NT2/D1 (cell line): ENCODE measurements around the gene ARHGEF10L.

Experiments
- DNase-seq: peaks from one replicate; pipeline ENCODE4 v3.0.0-alpha.2; 2011; ENCODE audit warnings: low read depth, low spot score
- H3K27me3 ChIP-seq: 2 replicates; pipeline ENCODE4 v1.6.0; 2011; ENCODE audit warnings: mild to moderate bottlenecking; ENCODE audit not compliant: insufficient read length, insufficient read depth
- H3K36me3 ChIP-seq: 2 replicates; pipeline ENCODE4 v1.6.1; 2011; ENCODE audit warnings: mild to moderate bottlenecking, low read length, mixed read lengths; ENCODE audit not compliant: insufficient read depth, insufficient read length
- H3K4me1 ChIP-seq: 2 replicates; pipeline ENCODE4 v1.5.1; 2011; ENCODE audit not compliant: insufficient read depth, insufficient read length
- H3K4me3 ChIP-seq: 2 replicates; pipeline ENCODE4 v1.5.1; 2011; ENCODE audit warnings: low read depth; ENCODE audit not compliant: insufficient read length
- H3K9ac ChIP-seq: 2 replicates; pipeline ENCODE4 v1.6.0; 2011; ENCODE audit warnings: low read depth; ENCODE audit not compliant: insufficient read length
- H3K9me3 ChIP-seq: 2 replicates; pipeline ENCODE4 v1.5.1; 2011; ENCODE audit warnings: mild to moderate bottlenecking, low read length; ENCODE audit not compliant: insufficient read depth
- SUZ12 ChIP-seq: IDR thresholded peaks from 2 replicates; pipeline ENCODE4 v1.6.1; 2011; ENCODE audit not compliant: insufficient read length, insufficient read depth; ENCODE audit errors: extremely low read depth
- YY1 ChIP-seq: IDR thresholded peaks from 2 replicates; pipeline ENCODE4 v1.6.1; 2011; ENCODE audit not compliant: insufficient read length, insufficient read depth
- ZNF274 ChIP-seq: IDR thresholded peaks from 2 replicates; pipeline ENCODE4 v1.6.1; 2011; ENCODE audit warnings: mild to moderate bottlenecking, low read depth, low read length

The ARHGEF10L gene

DNA sequence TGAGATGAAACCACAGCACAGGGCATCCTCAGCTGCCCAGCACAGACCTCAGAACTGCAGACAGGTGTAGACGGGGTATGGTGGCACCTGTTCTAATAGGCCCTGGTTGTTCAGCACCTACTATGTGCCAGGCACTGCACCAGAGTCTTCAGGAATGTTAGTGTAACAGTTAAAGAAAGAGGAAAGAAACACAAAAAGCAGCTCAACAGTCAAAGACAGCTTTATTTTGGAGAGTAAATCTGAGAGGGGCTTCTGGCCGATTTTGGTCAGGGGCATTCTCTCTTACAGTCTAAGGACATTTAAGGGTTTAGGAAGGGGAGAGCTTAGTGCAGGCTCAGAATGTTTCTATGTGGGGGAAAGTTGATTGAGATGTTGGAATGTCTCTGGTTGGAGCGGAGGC lies 170.5 kb downstream of the ARHGEF10L start:
- H3K4me3 ChIP-seq, result no peak overlapping the region
- no peaks in the 10 kb centered on the region for H3K36me3 ChIP-seq
- no peak for DNase-seq
- H3K27me3 ChIP-seq, result no peaks in the 10 kb centered on the region
- no peaks in the 10 kb centered on the region for H3K4me1 ChIP-seq
- TF ChIP-seq YY1 (no peak), ZNF274 (no peak), SUZ12 (no peak)
- no peak overlapping the region for H3K9ac ChIP-seq
- peaks cover 27% of the 10 kb centered on the region; the same call in 1 of the 2 replicates for H3K9me3 ChIP-seq

GRCh38 chr1:17710889-17711576 lies 171.5 kb downstream of the ARHGEF10L start:
- Histone ChIP-seq H3K36me3 (no peaks in the 10 kb centered on the region), H3K9ac (no peak overlapping the region), H3K9me3 (peaks cover 27% of the 10 kb centered on the region; the same call in 1 of the 2 replicates), H3K4me3 (no peak overlapping the region), H3K4me1 (no peaks in the 10 kb centered on the region), H3K27me3 (no peaks in the 10 kb centered on the region)
- no peak for TF ChIP-seq SUZ12
- TF ChIP-seq YY1, result no peak
- no peak for TF ChIP-seq ZNF274
- no peak for DNase-seq

DNA sequence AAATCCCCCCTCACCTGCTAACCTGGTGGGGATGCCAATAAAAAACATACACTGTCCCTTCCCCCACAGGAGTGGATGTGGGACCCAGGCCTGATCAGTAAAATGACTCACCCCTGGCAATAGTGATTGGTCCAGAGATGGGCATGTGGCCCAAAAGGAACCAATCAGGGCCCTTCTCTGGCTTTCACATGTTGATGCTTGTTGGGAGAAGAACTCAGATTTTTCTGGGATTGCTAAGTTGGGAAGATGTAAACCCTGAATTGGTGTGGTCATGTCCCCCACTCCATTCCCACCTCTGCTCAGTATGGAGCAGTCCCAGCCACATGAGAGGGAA lies 172.0 kb downstream of the ARHGEF10L start:
- Histone ChIP-seq H3K9me3 (peaks cover 27% of the 10 kb centered on the region; the same call in 1 of the 2 replicates), H3K27me3 (no peaks in the 10 kb centered on the region), H3K36me3 (no peaks in the 10 kb centered on the region), H3K4me3 (no peak overlapping the region), H3K4me1 (no peaks in the 10 kb centered on the region), H3K9ac (no peak overlapping the region)
- no peak for DNase-seq
- TF ChIP-seq SUZ12 (no peak), ZNF274 (no peak), YY1 (no peak)

DNA sequence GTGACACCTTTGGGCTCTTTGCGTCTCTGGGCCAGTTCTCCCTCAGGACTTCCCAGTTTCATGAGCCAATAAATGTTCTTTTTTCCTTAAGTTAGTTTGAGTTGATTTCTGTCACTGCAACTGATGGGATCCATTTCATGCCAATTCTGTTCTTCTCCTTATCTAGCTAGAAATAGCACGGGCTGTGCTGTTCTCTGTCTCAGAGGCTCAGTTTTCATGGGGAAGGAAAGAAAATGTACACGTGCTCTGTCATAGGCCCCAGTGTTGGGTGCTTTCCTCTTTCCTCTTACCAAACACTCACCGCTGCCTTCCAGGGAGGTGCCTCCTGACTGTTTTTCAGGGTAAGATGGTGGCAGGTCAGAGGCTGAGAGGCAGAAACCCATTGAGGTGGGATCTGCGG lies 172.4 kb downstream of the ARHGEF10L start:
- TF ChIP-seq YY1, result no peak
- no peak for TF ChIP-seq SUZ12
- TF ChIP-seq ZNF274, result no peak
- H3K9ac ChIP-seq, result no peak overlapping the region
- DNase-seq, result no peak

DNA sequence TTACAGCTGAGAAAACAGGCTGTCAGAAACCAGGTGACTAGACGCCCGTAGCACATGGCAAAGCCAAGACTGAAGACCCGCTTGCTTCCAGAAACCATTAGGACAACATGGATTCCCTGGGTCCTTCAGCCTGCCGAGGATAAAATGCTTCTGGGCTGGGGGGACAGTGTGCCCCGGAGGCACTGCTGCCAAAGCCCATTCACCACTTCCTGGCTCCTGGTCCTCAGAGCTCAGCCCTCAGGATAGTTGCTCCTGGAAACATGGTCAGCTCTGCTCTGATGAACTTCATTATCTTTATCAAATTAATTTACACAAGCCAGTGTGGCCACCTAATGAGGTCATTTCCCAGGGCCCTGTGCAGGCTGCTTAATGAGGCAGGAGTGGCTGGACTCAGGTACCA lies 174.5 kb downstream of the ARHGEF10L start:
- no peak for DNase-seq
- no peak overlapping the region for H3K4me3 ChIP-seq
- no peaks in the 10 kb centered on the region for H3K27me3 ChIP-seq
- H3K9ac ChIP-seq, result no peak overlapping the region
- TF ChIP-seq ZNF274 (no peak), SUZ12 (no peak), YY1 (no peak)
- peaks cover 3% of the 10 kb centered on the region for H3K4me1 ChIP-seq
- H3K9me3 ChIP-seq, result peaks cover 27% of the 10 kb centered on the region; the same call in 1 of the 2 replicates
- no peaks in the 10 kb centered on the region for H3K36me3 ChIP-seq

More for the DNA sequence above, 172.4 kb downstream of the ARHGEF10L start:
- Histone ChIP-seq H3K9me3 (peaks cover 27% of the 10 kb centered on the region; the same call in 1 of the 2 replicates), H3K27me3 (no peaks in the 10 kb centered on the region), H3K36me3 (no peaks in the 10 kb centered on the region), H3K4me1 (no peaks in the 10 kb centered on the region), H3K4me3 (no peak overlapping the region)

DNA sequence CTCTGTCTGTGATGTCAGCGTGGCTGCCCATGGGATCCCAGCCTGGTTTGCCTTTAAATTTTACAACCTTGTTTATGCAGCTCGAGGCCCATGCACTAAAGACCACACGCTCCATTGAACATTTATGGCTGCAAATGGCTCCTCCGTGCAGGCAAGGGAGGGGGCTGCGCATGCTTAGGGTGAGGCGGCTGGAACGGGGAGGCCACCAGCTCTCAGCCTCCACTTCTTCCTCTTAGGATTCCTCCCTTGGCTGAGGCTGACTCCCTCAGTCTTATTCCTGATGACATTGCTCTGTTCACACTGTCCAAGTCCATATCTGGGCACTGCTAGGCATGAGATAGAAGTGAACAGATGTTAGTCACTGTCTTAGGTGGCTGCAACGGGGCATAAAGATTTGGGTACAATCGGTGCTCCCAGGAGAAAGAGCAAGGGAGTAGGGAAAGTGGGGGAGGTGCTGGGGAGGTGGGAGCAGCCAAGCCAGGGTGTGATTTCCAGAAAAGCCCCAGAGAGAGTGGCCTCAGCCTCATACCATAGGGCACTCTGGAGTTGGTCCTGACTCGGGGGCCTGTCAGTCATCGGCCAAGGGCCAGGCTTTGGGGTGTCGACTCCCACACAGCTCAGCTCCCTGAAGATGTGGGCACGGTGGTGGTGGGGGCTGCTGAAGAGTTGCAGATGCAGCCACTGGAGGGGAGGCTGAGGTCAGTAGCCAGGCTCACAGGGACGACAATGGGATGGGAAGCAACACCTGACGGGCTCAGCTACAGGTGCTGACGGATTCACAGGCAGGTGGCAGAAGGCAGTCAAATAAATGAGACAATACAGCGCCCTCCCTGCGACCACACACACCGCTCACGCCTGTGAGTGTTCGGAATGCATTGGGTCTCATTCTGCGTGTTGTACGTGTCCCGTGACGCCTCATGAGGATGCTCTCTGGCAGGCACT lies 178.4 kb downstream of the ARHGEF10L start:
- TF ChIP-seq YY1, result no peak
- no peak for TF ChIP-seq SUZ12
- no peak for TF ChIP-seq ZNF274
- no peak overlapping the region for H3K9ac ChIP-seq
- peaks cover 9% of the 10 kb centered on the region for H3K4me1 ChIP-seq
- no peak for DNase-seq
- no peak overlapping the region for H3K4me3 ChIP-seq
- H3K36me3 ChIP-seq, result no peaks in the 10 kb centered on the region
- no peaks in the 10 kb centered on the region for H3K27me3 ChIP-seq
- H3K9me3 ChIP-seq, result no peaks in the 10 kb centered on the region

DNA sequence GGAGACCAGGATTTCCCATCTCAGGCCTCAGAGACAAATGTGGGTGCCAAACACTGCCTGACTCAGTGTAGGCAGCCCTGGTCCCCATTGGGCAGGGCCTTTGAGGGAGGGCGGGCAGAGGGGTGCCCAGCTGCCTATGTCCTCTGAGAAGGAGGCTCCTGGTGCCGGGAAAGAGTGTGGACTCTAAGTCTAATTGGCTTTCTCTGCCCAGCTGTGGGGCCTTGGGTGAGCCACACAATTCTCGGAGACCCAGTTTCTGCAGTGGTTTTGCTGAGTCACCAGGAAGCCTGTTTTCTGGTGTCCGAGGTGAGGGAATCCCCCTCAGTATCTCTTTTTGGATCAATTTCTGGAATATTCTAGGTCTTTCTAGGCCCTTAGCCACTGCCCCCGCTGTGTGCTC lies 180.4 kb downstream of the ARHGEF10L start:
- DNase-seq, result no peak
- TF ChIP-seq ZNF274, result no peak
- TF ChIP-seq YY1, result no peak
- no peak for TF ChIP-seq SUZ12
- H3K9me3 ChIP-seq, result no peaks in the 10 kb centered on the region
- no peaks in the 10 kb centered on the region for H3K36me3 ChIP-seq
- peaks cover 13% of the 10 kb centered on the region for H3K4me1 ChIP-seq
- H3K4me3 ChIP-seq, result no peak overlapping the region
- no peak overlapping the region for H3K9ac ChIP-seq
- H3K27me3 ChIP-seq, result no peaks in the 10 kb centered on the region
